ENCODE data around the gene SMC1B.

The SMC1B gene

GRCh38 chr22:45458532-45458931 lies 45.1 kb upstream of the SMC1B start:
- H3K36me3 ChIP-seq, result no peaks in the 10 kb centered on the region

GRCh38 chr22:45456811-45457210 lies 43.4 kb upstream of the SMC1B start:
- no peak for DNase-seq
- Histone ChIP-seq H3K27me3 (no peaks in the 10 kb centered on the region), H3K9me3 (no peaks in the 10 kb centered on the region)

More at GRCh38 chr22:45458532-45458931, 45.1 kb upstream of the SMC1B start:
- H3K9me3 ChIP-seq, result no peaks in the 10 kb centered on the region
- H3K27me3 ChIP-seq, result no peaks in the 10 kb centered on the region
- H3K4me3 ChIP-seq (ENCODE audit: low read depth, low read length), result no peak overlapping the region
- no peak for DNase-seq
- no peak for TF ChIP-seq CTCF (IDR thresholded peaks at IDR 0.05; ENCODE audit: low read depth, low read length)
- no peaks in the 10 kb centered on the region; the same call in 1 of the 2 replicates for H3K4me1 ChIP-seq

GRCh38 chr22:45455621-45456020 lies 42.2 kb upstream of the SMC1B start:
- H3K36me3 ChIP-seq, result no peaks in the 10 kb centered on the region
- no peaks in the 10 kb centered on the region for H3K9me3 ChIP-seq
- no peak for TF ChIP-seq CTCF (IDR thresholded peaks at IDR 0.05; ENCODE audit: low read depth, low read length)
- no peak for DNase-seq
- no peaks in the 10 kb centered on the region for H3K27me3 ChIP-seq
- H3K4me1 ChIP-seq, result no peaks in the 10 kb centered on the region; the same call in 1 of the 2 replicates
- H3K4me3 ChIP-seq (ENCODE audit: low read depth, low read length), result no peak overlapping the region

More at GRCh38 chr22:45456811-45457210, 43.4 kb upstream of the SMC1B start:
- H3K4me3 ChIP-seq (ENCODE audit: low read depth, low read length), result no peak overlapping the region
- no peak for TF ChIP-seq CTCF (IDR thresholded peaks at IDR 0.05; ENCODE audit: low read depth, low read length)
- H3K4me1 ChIP-seq, result no peaks in the 10 kb centered on the region; the same call in 1 of the 2 replicates
- no peaks in the 10 kb centered on the region for H3K36me3 ChIP-seq

- no peaks in the 10 kb centered on the region; the same call in 1 of the 2 replicates for H3K4me1 ChIP-seq
- H3K27me3 ChIP-seq, result no peaks in the 10 kb centered on the region
- no peak for DNase-seq
- no peaks in the 10 kb centered on the region for H3K9me3 ChIP-seq
- no peak overlapping the region for H3K4me3 ChIP-seq (ENCODE audit: low read depth, low read length)
- no peaks in the 10 kb centered on the region for H3K36me3 ChIP-seq
- TF ChIP-seq CTCF (IDR thresholded peaks at IDR 0.05; ENCODE audit: low read depth, low read length), result no peak
Measured at GRCh38 chr22:45455212-45455611, 41.8 kb upstream of the SMC1B start.

GRCh38 chr22:45454275-45454674 lies 40.9 kb upstream of the SMC1B start:
- H3K36me3 ChIP-seq, result no peaks in the 10 kb centered on the region
- H3K9me3 ChIP-seq, result no peaks in the 10 kb centered on the region
- no peak for TF ChIP-seq CTCF (IDR thresholded peaks at IDR 0.05; ENCODE audit: low read depth, low read length)
- no peak overlapping the region for H3K4me3 ChIP-seq (ENCODE audit: low read depth, low read length)
- no peaks in the 10 kb centered on the region for H3K27me3 ChIP-seq
- DNase-seq, result no peak
- H3K4me1 ChIP-seq, result no peaks in the 10 kb centered on the region; the same call in 1 of the 2 replicates

GRCh38 chr22:45453764-45454163 lies 40.4 kb upstream of the SMC1B start:
- Histone ChIP-seq H3K4me3 (ENCODE audit: low read depth, low read length) (no peak overlapping the region), H3K9me3 (no peaks in the 10 kb centered on the region), H3K27me3 (no peaks in the 10 kb centered on the region), H3K36me3 (no peaks in the 10 kb centered on the region), H3K4me1 (no peaks in the 10 kb centered on the region; the same call in 1 of the 2 replicates)
- TF ChIP-seq CTCF (IDR thresholded peaks at IDR 0.05; ENCODE audit: low read depth, low read length), result no peak
- no peak for DNase-seq
